ENCODE measurements around the gene HPCAL4. TPM values are rescaled to one million over a fixed set of nuclear protein-coding genes. Genes with fewer than 3 reads are reported as not detected.

Gene HPCAL4
- total RNA-seq, 1 donor from 2014 or later: 0.20 TPM

DNA sequence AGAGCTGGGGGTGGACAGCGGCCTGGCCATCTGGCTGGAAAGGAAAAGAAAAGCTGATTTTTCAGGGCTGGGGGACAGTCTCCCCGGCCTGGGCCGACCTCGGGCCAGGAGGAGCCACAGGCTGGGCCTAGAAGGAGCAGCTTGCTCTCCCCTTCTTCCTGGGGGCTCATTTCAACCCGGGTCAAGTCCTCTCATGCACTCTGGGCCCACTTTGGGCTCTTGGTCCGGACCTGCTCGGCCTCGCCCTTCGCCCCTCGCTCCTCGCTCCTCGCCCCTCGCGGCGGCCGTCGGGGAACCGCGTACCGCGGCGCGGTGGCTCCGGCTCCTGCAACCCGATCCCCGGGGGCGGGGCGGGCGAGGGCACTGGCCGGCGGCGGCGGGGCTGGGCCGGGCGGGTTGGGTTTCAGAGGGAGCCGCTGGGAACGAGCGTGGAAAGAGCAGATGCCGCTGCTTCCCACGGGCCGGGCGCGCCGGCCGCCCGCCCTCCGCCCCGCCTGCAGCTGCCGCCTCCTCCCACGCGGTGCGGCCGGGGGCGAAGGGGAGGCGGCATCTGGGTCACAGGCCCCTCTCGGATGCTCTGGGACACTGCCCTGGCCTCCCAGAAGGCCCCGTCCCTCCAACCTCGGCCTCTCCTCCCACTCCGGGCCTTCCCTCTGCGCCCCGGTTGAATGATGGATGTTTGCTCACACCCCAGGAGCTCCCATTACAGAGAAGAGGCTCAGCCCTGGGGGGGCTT is 58.4 kb downstream of the HPCAL4 start:
- FAIRE-seq: no peak
- H3K4me1 Mint-ChIP-seq (ENCODE audit: low read depth, unreplicated experiment): no peaks in the 10 kb centered on the region
- no peak overlapping the region for H3K4me3 ChIP-seq (ENCODE audit: insufficient read depth, low read depth, low read length)

DNA sequence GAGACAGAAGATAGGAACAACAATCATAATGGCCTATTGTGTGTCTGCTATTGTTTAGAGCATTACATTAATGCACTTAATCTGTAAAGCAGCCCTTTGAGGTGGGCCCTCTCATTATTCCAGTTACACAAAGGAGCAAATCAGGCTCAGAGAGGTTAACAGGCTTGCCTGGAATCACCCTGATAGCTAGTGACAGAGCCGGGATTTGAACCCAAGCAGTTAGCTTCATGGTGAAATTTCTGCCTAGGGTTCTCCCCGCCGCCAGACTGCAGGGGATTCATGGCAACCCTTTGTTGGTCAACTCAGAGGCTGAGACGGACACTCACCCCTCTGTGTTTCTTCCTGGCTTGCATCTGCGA is 58.9 kb downstream of the HPCAL4 start:
- DNase-seq (ENCODE audit: low read depth): no peak
- Mint-ChIP-seq H3K27me3 (ENCODE audit: low read depth, unreplicated experiment) (peaks cover 65% of the 10 kb centered on the region), H3K4me3 (ENCODE audit: unreplicated experiment) (no peak overlapping the region), H3K4me1 (ENCODE audit: low read depth, unreplicated experiment) (no peaks in the 10 kb centered on the region), H3K36me3 (ENCODE audit: low read depth, unreplicated experiment) (peaks cover 21% of the 10 kb centered on the region), H3K27ac (ENCODE audit: unreplicated experiment) (no peak overlapping the region), H3K9me3 (ENCODE audit: unreplicated experiment) (peaks cover 2% of the 10 kb centered on the region)
- FAIRE-seq: no peak
- H2AFZ ChIP-seq (ENCODE audit: low read depth, low read length): no peak overlapping the region
- no peak overlapping the region for H3K4me3 ChIP-seq (ENCODE audit: insufficient read depth, low read depth, low read length)
- H3K36me3 ChIP-seq (ENCODE audit: insufficient read depth, low read length): no peaks in the 10 kb centered on the region
- H3K27me3 ChIP-seq (ENCODE audit: insufficient read depth, low read length): peaks cover 64% of the 10 kb centered on the region
- H3K9me3 ChIP-seq (ENCODE audit: insufficient read depth, low read depth, low read length): no peaks in the 10 kb centered on the region
- no peaks in the 10 kb centered on the region for H3K79me2 ChIP-seq (ENCODE audit: insufficient read depth, low read length)
- H3K9ac ChIP-seq (ENCODE audit: low read length): no peak overlapping the region
- no peak overlapping the region for H3K4me2 ChIP-seq (ENCODE audit: low read length)
- TF ChIP-seq EZH2 (IDR thresholded peaks at IDR 0.05; ENCODE audit: insufficient read depth, low read length): no peak
- TF ChIP-seq, protein P1, sequence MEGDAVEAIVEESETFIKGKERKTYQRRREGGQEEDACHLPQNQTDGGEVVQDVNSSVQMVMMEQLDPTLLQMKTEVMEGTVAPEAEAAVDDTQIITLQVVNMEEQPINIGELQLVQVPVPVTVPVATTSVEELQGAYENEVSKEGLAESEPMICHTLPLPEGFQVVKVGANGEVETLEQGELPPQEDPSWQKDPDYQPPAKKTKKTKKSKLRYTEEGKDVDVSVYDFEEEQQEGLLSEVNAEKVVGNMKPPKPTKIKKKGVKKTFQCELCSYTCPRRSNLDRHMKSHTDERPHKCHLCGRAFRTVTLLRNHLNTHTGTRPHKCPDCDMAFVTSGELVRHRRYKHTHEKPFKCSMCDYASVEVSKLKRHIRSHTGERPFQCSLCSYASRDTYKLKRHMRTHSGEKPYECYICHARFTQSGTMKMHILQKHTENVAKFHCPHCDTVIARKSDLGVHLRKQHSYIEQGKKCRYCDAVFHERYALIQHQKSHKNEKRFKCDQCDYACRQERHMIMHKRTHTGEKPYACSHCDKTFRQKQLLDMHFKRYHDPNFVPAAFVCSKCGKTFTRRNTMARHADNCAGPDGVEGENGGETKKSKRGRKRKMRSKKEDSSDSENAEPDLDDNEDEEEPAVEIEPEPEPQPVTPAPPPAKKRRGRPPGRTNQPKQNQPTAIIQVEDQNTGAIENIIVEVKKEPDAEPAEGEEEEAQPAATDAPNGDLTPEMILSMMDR (IDR thresholded peaks at IDR 0.05; ENCODE audit: insufficient read depth, low read depth, low read length): no peak
- H3K27ac ChIP-seq (ENCODE audit: low read depth, low read length): no peak overlapping the region
- peaks cover 4% of the 10 kb centered on the region for H4K20me1 ChIP-seq (ENCODE audit: insufficient read depth, low read length)
- peaks cover 4% of the 10 kb centered on the region for H3K4me1 ChIP-seq (ENCODE audit: insufficient read depth, low read length)

More for the DNA sequence above, 58.4 kb downstream of the HPCAL4 start:
- Histone ChIP-seq H3K9ac (ENCODE audit: low read length) (no peak overlapping the region), H3K9me3 (ENCODE audit: insufficient read depth, low read depth, low read length) (no peaks in the 10 kb centered on the region), H4K20me1 (ENCODE audit: insufficient read depth, low read length) (peaks cover 4% of the 10 kb centered on the region), H3K36me3 (ENCODE audit: insufficient read depth, low read length) (no peaks in the 10 kb centered on the region), H3K79me2 (ENCODE audit: insufficient read depth, low read length) (no peaks in the 10 kb centered on the region), H3K4me1 (ENCODE audit: insufficient read depth, low read length) (peaks cover 4% of the 10 kb centered on the region), H3K27ac (ENCODE audit: low read depth, low read length) (no peak overlapping the region), H2AFZ (ENCODE audit: low read depth, low read length) (peak overlapping the region; percentile 45), H3K4me2 (ENCODE audit: low read length) (peak overlapping the region; percentile 65), H3K27me3 (ENCODE audit: insufficient read depth, low read length) (peaks cover 63% of the 10 kb centered on the region)
- DNase-seq (ENCODE audit: low read depth): peak; percentile 33
- no peak overlapping the region for H3K27ac Mint-ChIP-seq (ENCODE audit: unreplicated experiment)
- peaks cover 67% of the 10 kb centered on the region for H3K27me3 Mint-ChIP-seq (ENCODE audit: low read depth, unreplicated experiment)
- no peak overlapping the region for H3K4me3 Mint-ChIP-seq (ENCODE audit: unreplicated experiment)
- TF ChIP-seq, protein P1 (IDR thresholded peaks at IDR 0.05; ENCODE audit: insufficient read depth, low read depth, low read length): no peak
- peak; percentile 63 for TF ChIP-seq EZH2 (IDR thresholded peaks at IDR 0.05; ENCODE audit: insufficient read depth, low read length)
- peaks cover 2% of the 10 kb centered on the region for H3K9me3 Mint-ChIP-seq (ENCODE audit: unreplicated experiment)
- peaks cover 20% of the 10 kb centered on the region for H3K36me3 Mint-ChIP-seq (ENCODE audit: low read depth, unreplicated experiment)

Measured in astrocyte (in vitro differentiated cells and primary cell).